PFSK-1 (cell line): ENCODE measurements around the gene LIMA1.

ENCODE experiments used
- FOXP2 ChIP-seq: optimal IDR thresholded peaks from 2 replicates; pipeline ENCODE3; 2011; ENCODE audit warnings: borderline replicate concordance, control low read depth, inconsistent platforms; ENCODE audit not compliant: insufficient read depth; ENCODE audit errors: extremely low read length, extremely low read depth
- POLR2AphosphoS5 ChIP-seq: IDR thresholded peaks from 2 replicates; pipeline ENCODE4 v1.6.1; 2012; ENCODE audit warnings: low read depth, mild to moderate bottlenecking, control low read depth, low read length, moderate library complexity
- SIN3A ChIP-seq: IDR thresholded peaks from 2 replicates; pipeline ENCODE4 v1.6.1; 2012; ENCODE audit warnings: mild to moderate bottlenecking, low read length, moderate library complexity, borderline replicate concordance; ENCODE audit not compliant: insufficient read depth
- TAF1 ChIP-seq: IDR thresholded peaks from 2 replicates; pipeline ENCODE4 v1.6.1; 2012; ENCODE audit warnings: low read length, control low read depth, borderline replicate concordance; ENCODE audit not compliant: insufficient read depth
- TF ChIP-seq, protein P1 (sequence below), 2 experiments: IDR thresholded peaks; 2 replicates each; pipeline versions ENCODE4 v1.6.1 to v1.8.0; 2011 to 2012; ENCODE audit warnings: low read depth in 2 of 2, low read length in 2 of 2, control low read depth in 1 of 2, inconsistent platforms in 1 of 2, mild to moderate bottlenecking in 1 of 2, moderate library complexity in 1 of 2; ENCODE audit not compliant: insufficient read depth in 1 of 2

The LIMA1 gene

DNA sequence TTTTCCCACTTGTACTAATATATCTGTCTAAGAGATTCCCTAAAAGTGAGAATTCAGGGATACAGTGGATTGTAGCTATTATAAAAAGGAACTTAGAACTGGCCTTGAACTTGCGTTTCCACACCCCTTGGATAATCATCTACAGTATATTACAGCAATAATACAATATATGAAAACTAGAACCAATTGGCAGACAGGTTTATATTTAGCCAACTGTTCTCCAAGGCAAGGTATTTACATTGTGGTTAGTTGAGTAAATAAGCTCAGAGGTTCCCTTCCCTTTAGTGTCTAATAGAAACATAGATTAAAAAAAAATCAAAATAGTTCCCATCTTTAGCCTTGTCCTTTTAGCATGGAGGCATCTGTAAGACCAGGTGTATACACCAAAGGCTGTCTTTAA, 42.1 kb downstream of the LIMA1 start:
- no peak for TF ChIP-seq SIN3A
- TF ChIP-seq POLR2AphosphoS5, result no peak
- TF ChIP-seq TAF1, result no peak
- TF ChIP-seq, protein P1, sequence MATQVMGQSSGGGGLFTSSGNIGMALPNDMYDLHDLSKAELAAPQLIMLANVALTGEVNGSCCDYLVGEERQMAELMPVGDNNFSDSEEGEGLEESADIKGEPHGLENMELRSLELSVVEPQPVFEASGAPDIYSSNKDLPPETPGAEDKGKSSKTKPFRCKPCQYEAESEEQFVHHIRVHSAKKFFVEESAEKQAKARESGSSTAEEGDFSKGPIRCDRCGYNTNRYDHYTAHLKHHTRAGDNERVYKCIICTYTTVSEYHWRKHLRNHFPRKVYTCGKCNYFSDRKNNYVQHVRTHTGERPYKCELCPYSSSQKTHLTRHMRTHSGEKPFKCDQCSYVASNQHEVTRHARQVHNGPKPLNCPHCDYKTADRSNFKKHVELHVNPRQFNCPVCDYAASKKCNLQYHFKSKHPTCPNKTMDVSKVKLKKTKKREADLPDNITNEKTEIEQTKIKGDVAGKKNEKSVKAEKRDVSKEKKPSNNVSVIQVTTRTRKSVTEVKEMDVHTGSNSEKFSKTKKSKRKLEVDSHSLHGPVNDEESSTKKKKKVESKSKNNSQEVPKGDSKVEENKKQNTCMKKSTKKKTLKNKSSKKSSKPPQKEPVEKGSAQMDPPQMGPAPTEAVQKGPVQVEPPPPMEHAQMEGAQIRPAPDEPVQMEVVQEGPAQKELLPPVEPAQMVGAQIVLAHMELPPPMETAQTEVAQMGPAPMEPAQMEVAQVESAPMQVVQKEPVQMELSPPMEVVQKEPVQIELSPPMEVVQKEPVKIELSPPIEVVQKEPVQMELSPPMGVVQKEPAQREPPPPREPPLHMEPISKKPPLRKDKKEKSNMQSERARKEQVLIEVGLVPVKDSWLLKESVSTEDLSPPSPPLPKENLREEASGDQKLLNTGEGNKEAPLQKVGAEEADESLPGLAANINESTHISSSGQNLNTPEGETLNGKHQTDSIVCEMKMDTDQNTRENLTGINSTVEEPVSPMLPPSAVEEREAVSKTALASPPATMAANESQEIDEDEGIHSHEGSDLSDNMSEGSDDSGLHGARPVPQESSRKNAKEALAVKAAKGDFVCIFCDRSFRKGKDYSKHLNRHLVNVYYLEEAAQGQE (IDR thresholded peaks at IDR 0.05; ENCODE audit: insufficient read depth in 1 of 2, low read depth in 2 of 2, low read length in 2 of 2), result no peak
- no peak for TF ChIP-seq FOXP2

GRCh38 chr12:50240792-50241114, 42.6 kb downstream of the LIMA1 start:
- TF ChIP-seq FOXP2 (no peak), POLR2AphosphoS5 (no peak), TAF1 (no peak), SIN3A (no peak)
- TF ChIP-seq, protein P1 (IDR thresholded peaks at IDR 0.05; ENCODE audit: insufficient read depth in 1 of 2, low read depth in 2 of 2, low read length in 2 of 2), result no peak

DNA sequence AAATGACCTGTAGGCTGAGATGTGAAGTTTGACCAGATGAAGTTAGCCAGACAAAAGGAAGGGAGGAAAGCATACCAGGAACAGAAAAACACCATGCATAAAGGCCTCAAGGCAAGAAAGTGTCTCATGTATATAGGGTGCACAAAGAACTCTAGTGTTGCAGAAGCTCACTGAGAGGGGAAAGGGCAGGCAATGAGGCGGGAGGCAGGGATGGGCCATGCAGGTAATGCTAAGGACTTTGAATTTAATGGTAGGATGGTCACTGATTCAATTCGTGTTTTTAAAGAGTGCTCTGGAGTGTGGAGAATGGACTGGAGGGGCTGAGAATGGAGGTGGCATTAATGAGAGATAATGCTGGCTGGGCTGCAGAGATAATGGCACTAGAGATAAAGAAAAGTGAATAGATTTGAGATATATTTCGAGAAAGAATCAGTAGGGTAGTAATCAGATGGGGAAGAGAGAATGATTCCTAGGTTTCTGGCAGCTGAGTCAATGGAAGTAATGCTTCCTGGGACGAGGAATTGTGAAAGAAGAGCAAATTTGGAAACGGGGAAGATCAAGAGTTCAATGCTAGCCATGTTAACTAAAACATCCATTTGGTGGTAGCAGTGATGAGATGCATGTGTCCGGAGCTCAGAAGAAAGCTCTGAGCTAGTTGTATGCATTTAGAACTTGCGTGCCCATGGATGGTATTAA, 43.1 kb downstream of the LIMA1 start:
- TF ChIP-seq FOXP2 (no peak), POLR2AphosphoS5 (no peak), SIN3A (no peak), TAF1 (no peak)
- TF ChIP-seq, protein P1 (IDR thresholded peaks at IDR 0.05; ENCODE audit: insufficient read depth in 1 of 2, low read depth in 2 of 2, low read length in 2 of 2), result no peak

GRCh38 chr12:50239355-50239891, 43.9 kb downstream of the LIMA1 start:
- TF ChIP-seq TAF1, result no peak

DNA sequence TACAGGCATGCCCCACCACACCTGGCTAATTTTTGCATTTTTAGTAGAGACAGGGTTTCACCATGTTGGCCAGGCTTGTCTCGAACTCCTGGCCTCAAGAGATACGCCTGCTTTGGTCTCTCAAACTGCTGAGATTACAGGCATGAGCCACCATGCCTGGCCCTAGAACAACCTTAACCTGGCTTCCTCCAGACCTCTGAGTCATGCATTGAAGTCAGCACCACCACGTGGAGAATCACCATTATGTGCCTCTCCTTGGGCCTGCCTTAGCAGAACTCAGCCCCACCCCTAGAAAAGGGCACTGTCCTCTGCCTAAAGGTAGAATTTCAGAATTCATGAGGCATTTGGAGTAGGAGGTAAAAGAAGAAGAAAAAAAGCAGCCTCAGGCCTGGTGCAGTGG, 49.0 kb downstream of the LIMA1 start:
- TF ChIP-seq SIN3A (no peak), TAF1 (no peak), POLR2AphosphoS5 (no peak), FOXP2 (no peak)
- TF ChIP-seq, protein P1 (IDR thresholded peaks at IDR 0.05; ENCODE audit: insufficient read depth in 1 of 2, low read depth in 2 of 2, low read length in 2 of 2), result no peak
